ENCODE data around the gene SGO1.

SGO1 gene

GRCh38 chr3:20137647-20138046 is 48.4 kb downstream of the SGO1 start:
- Histone ChIP-seq H3K9me3 (ENCODE audit: control insufficient read depth in 2 of 2, low read length in 2 of 2) (no peaks in the 10 kb centered on the region), H3K4me3 (ENCODE audit: low read length in 2 of 2) (no peak overlapping the region), H3K9ac (ENCODE audit: low read length in 2 of 2) (no peak overlapping the region), H3K4me1 (ENCODE audit: control insufficient read depth, insufficient read depth, low read length) (no peaks in the 10 kb centered on the region), H3K36me3 (ENCODE audit: control insufficient read depth in 2 of 2, insufficient read depth in 2 of 2, low read length in 2 of 2) (peaks cover 0 to 4% of the 10 kb centered on the region in 2 donors), H3K27ac (ENCODE audit: low read length) (no peak overlapping the region), H3K27me3 (ENCODE audit: control insufficient read depth in 1 of 2, insufficient read depth in 2 of 2, low read length in 2 of 2) (no peaks in the 10 kb centered on the region)

GRCh38 chr3:20136231-20136630 is 49.8 kb downstream of the SGO1 start:
- H3K27me3 ChIP-seq (ENCODE audit: control insufficient read depth in 1 of 2, insufficient read depth in 2 of 2, low read length in 2 of 2): no peaks in the 10 kb centered on the region

GRCh38 chr3:20130106-20130505 is 55.9 kb downstream of the SGO1 start:
- Histone ChIP-seq H3K27ac (ENCODE audit: low read length) (no peak overlapping the region), H3K36me3 (ENCODE audit: control insufficient read depth in 2 of 2, insufficient read depth in 2 of 2, low read length in 2 of 2) (peaks cover 12 to 23% of the 10 kb centered on the region in 2 donors), H3K4me3 (ENCODE audit: low read length in 2 of 2) (no peak overlapping the region), H3K9ac (ENCODE audit: low read length in 2 of 2) (no peak overlapping the region), H3K27me3 (ENCODE audit: control insufficient read depth in 1 of 2, insufficient read depth in 2 of 2, low read length in 2 of 2) (no peaks in the 10 kb centered on the region), H3K9me3 (ENCODE audit: control insufficient read depth in 2 of 2, low read length in 2 of 2) (no peaks in the 10 kb centered on the region), H3K4me1 (ENCODE audit: control insufficient read depth, insufficient read depth, low read length) (no peaks in the 10 kb centered on the region)

More at GRCh38 chr3:20136231-20136630, 49.8 kb downstream of the SGO1 start:
- Histone ChIP-seq H3K36me3 (ENCODE audit: control insufficient read depth in 2 of 2, insufficient read depth in 2 of 2, low read length in 2 of 2) (peaks cover 0 to 4% of the 10 kb centered on the region in 2 donors), H3K4me1 (ENCODE audit: control insufficient read depth, insufficient read depth, low read length) (no peaks in the 10 kb centered on the region), H3K4me3 (ENCODE audit: low read length in 2 of 2) (no peak overlapping the region), H3K27ac (ENCODE audit: low read length) (no peak overlapping the region), H3K9me3 (ENCODE audit: control insufficient read depth in 2 of 2, low read length in 2 of 2) (no peaks in the 10 kb centered on the region), H3K9ac (ENCODE audit: low read length in 2 of 2) (no peak overlapping the region)

- no peaks in the 10 kb centered on the region for H3K4me1 ChIP-seq (ENCODE audit: control insufficient read depth, insufficient read depth, low read length)
- H3K9me3 ChIP-seq (ENCODE audit: control insufficient read depth in 2 of 2, low read length in 2 of 2): no peaks in the 10 kb centered on the region
- no peaks in the 10 kb centered on the region for H3K27me3 ChIP-seq (ENCODE audit: control insufficient read depth in 1 of 2, insufficient read depth in 2 of 2, low read length in 2 of 2)
- no peak overlapping the region for H3K9ac ChIP-seq (ENCODE audit: low read length in 2 of 2)
- peaks cover 16 to 26% of the 10 kb centered on the region in 2 donors for H3K36me3 ChIP-seq (ENCODE audit: control insufficient read depth in 2 of 2, insufficient read depth in 2 of 2, low read length in 2 of 2)
- H3K4me3 ChIP-seq (ENCODE audit: low read length in 2 of 2): no peak overlapping the region
- no peak overlapping the region for H3K27ac ChIP-seq (ENCODE audit: low read length)
Observed at GRCh38 chr3:20128358-20128757, 57.6 kb downstream of the SGO1 start.

GRCh38 chr3:20125897-20126296 is 60.1 kb downstream of the SGO1 start:
- H3K27me3 ChIP-seq (ENCODE audit: control insufficient read depth in 1 of 2, insufficient read depth in 2 of 2, low read length in 2 of 2): no peaks in the 10 kb centered on the region
- no peaks in the 10 kb centered on the region for H3K4me1 ChIP-seq (ENCODE audit: control insufficient read depth, insufficient read depth, low read length)
- peaks cover 21 to 40% of the 10 kb centered on the region in 2 donors for H3K36me3 ChIP-seq (ENCODE audit: control insufficient read depth in 2 of 2, insufficient read depth in 2 of 2, low read length in 2 of 2)
- H3K27ac ChIP-seq (ENCODE audit: low read length): no peak overlapping the region
- H3K4me3 ChIP-seq (ENCODE audit: low read length in 2 of 2): no peak overlapping the region
- H3K9me3 ChIP-seq (ENCODE audit: control insufficient read depth in 2 of 2, low read length in 2 of 2): no peaks in the 10 kb centered on the region
- no peak overlapping the region for H3K9ac ChIP-seq (ENCODE audit: low read length in 2 of 2)

- Histone ChIP-seq H3K4me3 (ENCODE audit: low read length in 2 of 2) (no peak overlapping the region), H3K27ac (ENCODE audit: low read length) (no peak overlapping the region), H3K36me3 (ENCODE audit: control insufficient read depth in 2 of 2, insufficient read depth in 2 of 2, low read length in 2 of 2) (peaks cover 22 to 43% of the 10 kb centered on the region in 2 donors), H3K4me1 (ENCODE audit: control insufficient read depth, insufficient read depth, low read length) (no peaks in the 10 kb centered on the region), H3K27me3 (ENCODE audit: control insufficient read depth in 1 of 2, insufficient read depth in 2 of 2, low read length in 2 of 2) (no peaks in the 10 kb centered on the region), H3K9me3 (ENCODE audit: control insufficient read depth in 2 of 2, low read length in 2 of 2) (no peaks in the 10 kb centered on the region), H3K9ac (ENCODE audit: low read length in 2 of 2) (no peak overlapping the region)
Observed at GRCh38 chr3:20125289-20125688, 60.7 kb downstream of the SGO1 start.

GRCh38 chr3:20123131-20123652 is 62.8 kb downstream of the SGO1 start:
- Histone ChIP-seq H3K27ac (ENCODE audit: low read length) (no peak overlapping the region), H3K9me3 (ENCODE audit: control insufficient read depth in 2 of 2, low read length in 2 of 2) (no peaks in the 10 kb centered on the region), H3K36me3 (ENCODE audit: control insufficient read depth in 2 of 2, insufficient read depth in 2 of 2, low read length in 2 of 2) (peaks cover 32 to 44% of the 10 kb centered on the region in 2 donors), H3K27me3 (ENCODE audit: control insufficient read depth in 1 of 2, insufficient read depth in 2 of 2, low read length in 2 of 2) (no peaks in the 10 kb centered on the region), H3K9ac (ENCODE audit: low read length in 2 of 2) (no peak overlapping the region), H3K4me3 (ENCODE audit: low read length in 2 of 2) (no peak overlapping the region), H3K4me1 (ENCODE audit: control insufficient read depth, insufficient read depth, low read length) (no peaks in the 10 kb centered on the region)

GRCh38 chr3:20121088-20121487 is 64.9 kb downstream of the SGO1 start:
- Histone ChIP-seq H3K4me3 (ENCODE audit: low read length in 2 of 2) (no peak overlapping the region), H3K9ac (ENCODE audit: low read length in 2 of 2) (no peak overlapping the region), H3K36me3 (ENCODE audit: control insufficient read depth in 2 of 2, insufficient read depth in 2 of 2, low read length in 2 of 2) (peaks cover 27 to 44% of the 10 kb centered on the region in 2 donors), H3K4me1 (ENCODE audit: control insufficient read depth, insufficient read depth, low read length) (no peaks in the 10 kb centered on the region), H3K9me3 (ENCODE audit: control insufficient read depth in 2 of 2, low read length in 2 of 2) (no peaks in the 10 kb centered on the region), H3K27ac (ENCODE audit: low read length) (no peak overlapping the region), H3K27me3 (ENCODE audit: control insufficient read depth in 1 of 2, insufficient read depth in 2 of 2, low read length in 2 of 2) (no peaks in the 10 kb centered on the region)

Measured in stomach smooth muscle (tissue), 2 donors.